ENCODE results near the gene NOP58. TPM values are rescaled to one million over a fixed set of nuclear protein-coding genes. Genes with fewer than 3 reads are reported as not detected.

Gene NOP58
- total and polyA plus RNA-seq, 7 experiments from 2014 or later: 90.8 to 259 (median 107) TPM

GRCh38 chr2:202249521-202250253 lies 15.9 kb upstream of the NOP58 start:
- no peaks in the 10 kb centered on the region for H3K4me1 ChIP-seq (ENCODE audit: control insufficient read depth in 2 of 2, insufficient read depth in 2 of 2, low read length in 2 of 2)
- Mint-ChIP-seq H3K4me3 (no peak overlapping the region), H3K27ac (no peak overlapping the region), H3K4me1 (peaks cover 0 to 7% (median 0%) of the 10 kb centered on the region in 7 donors), H3K27me3 (peaks cover 0 to 10% (median 0%) of the 10 kb centered on the region in 5 donors), H3K9me3 (peaks cover 0 to 1% (median 0%) of the 10 kb centered on the region in 11 donors), H3K36me3 (peaks cover 0 to 2% (median 0%) of the 10 kb centered on the region in 5 donors)
- no peaks in the 10 kb centered on the region for H3K27me3 ChIP-seq (ENCODE audit: control insufficient read depth in 2 of 2, insufficient read depth in 2 of 2, low read length in 2 of 2)
- DNase-seq (no peak), ATAC-seq (no peak)
- H3K27ac ChIP-seq (ENCODE audit: low read depth, low read length): no peak overlapping the region
- no peaks in the 10 kb centered on the region for H3K36me3 ChIP-seq (ENCODE audit: control insufficient read depth in 2 of 3, insufficient read depth in 3 of 3, low read length in 3 of 3)
- H3K9me3 ChIP-seq (ENCODE audit: control insufficient read depth in 2 of 3, low read length in 3 of 3): no peaks in the 10 kb centered on the region
- POLR2A ChIA-PET: interaction anchor here (0.8 kb wide), 1 partner anchor 11 kb away, joined by 3 read pairs; the partner anchor contains the start of gene SUMO1
- CTCF ChIA-PET: no interaction called here
- H3K4me3 ChIP-seq (ENCODE audit: low read length): no peak overlapping the region
- intact Hi-C loops (cut with micrococcal nuclease): no loop called here

- intact Hi-C loops (cut with micrococcal nuclease): no loop called here
- H3K9me3 Mint-ChIP-seq: peaks cover 0 to 1% (median 0%) of the 10 kb centered on the region in 11 donors
- DNase-seq: no peak
- no peak overlapping the region for H3K27ac Mint-ChIP-seq
- POLR2A ChIA-PET: no interaction called here
- H3K36me3 Mint-ChIP-seq: peaks cover 0 to 2% (median 0%) of the 10 kb centered on the region in 5 donors
- ATAC-seq: no peak
- CTCF ChIA-PET: no interaction called here
- H3K27me3 ChIP-seq (ENCODE audit: control insufficient read depth in 2 of 2, insufficient read depth in 2 of 2, low read length in 2 of 2): no peaks in the 10 kb centered on the region
- H3K27ac ChIP-seq (ENCODE audit: low read depth, low read length): no peak overlapping the region
- peaks cover 0 to 10% (median 0%) of the 10 kb centered on the region in 5 donors for H3K27me3 Mint-ChIP-seq
- H3K4me1 Mint-ChIP-seq: peaks cover 0 to 7% (median 0%) of the 10 kb centered on the region in 7 donors
- no peak overlapping the region for H3K4me3 ChIP-seq (ENCODE audit: low read length)
- no peak overlapping the region for H3K4me3 Mint-ChIP-seq
- H3K4me1 ChIP-seq (ENCODE audit: control insufficient read depth in 2 of 2, insufficient read depth in 2 of 2, low read length in 2 of 2): no peaks in the 10 kb centered on the region
- H3K9me3 ChIP-seq (ENCODE audit: control insufficient read depth in 2 of 3, low read length in 3 of 3): no peaks in the 10 kb centered on the region
- H3K36me3 ChIP-seq (ENCODE audit: control insufficient read depth in 2 of 3, insufficient read depth in 3 of 3, low read length in 3 of 3): no peaks in the 10 kb centered on the region
Observed at GRCh38 chr2:202251494-202251893, 14.1 kb upstream of the NOP58 start.

DNA sequence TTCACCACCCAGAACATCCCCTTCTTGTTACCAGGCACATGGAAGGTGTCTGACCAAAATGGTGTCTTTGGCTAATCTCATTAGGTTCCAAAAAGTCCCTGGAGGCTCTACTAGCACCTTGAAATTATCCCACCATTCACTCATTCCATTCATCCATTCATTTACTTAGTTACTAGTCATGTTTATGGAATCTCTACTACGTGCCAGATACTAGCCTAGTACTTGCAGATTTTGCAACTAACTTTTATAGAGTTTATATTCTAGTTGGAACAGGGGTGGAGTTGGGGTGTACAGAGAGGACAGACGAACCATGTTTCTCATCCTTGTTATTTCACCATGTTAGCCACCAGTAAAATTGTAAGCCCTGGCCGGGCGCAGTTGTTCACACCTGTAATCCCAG lies 4.0 kb upstream of the NOP58 start:
- Histone ChIP-seq H3K27ac (ENCODE audit: low read depth, low read length) (no peak overlapping the region), H3K4me1 (ENCODE audit: control insufficient read depth in 2 of 2, insufficient read depth in 2 of 2, low read length in 2 of 2) (peaks cover 0 to 4% of the 10 kb centered on the region in 2 donors), H3K27me3 (ENCODE audit: control insufficient read depth in 2 of 2, insufficient read depth in 2 of 2, low read length in 2 of 2) (no peaks in the 10 kb centered on the region), H3K36me3 (ENCODE audit: control insufficient read depth in 2 of 3, insufficient read depth in 3 of 3, low read length in 3 of 3) (peaks cover 0 to 7% (median 0%) of the 10 kb centered on the region in 3 experiments), H3K9me3 (ENCODE audit: control insufficient read depth in 2 of 3, low read length in 3 of 3) (no peaks in the 10 kb centered on the region), H3K4me3 (ENCODE audit: low read length) (no peak overlapping the region)
- Mint-ChIP-seq H3K27ac (no peak overlapping the region), H3K4me3 (no peak overlapping the region), H3K9me3 (no peaks in the 10 kb centered on the region), H3K27me3 (no peaks in the 10 kb centered on the region), H3K36me3 (no peaks in the 10 kb centered on the region), H3K4me1 (peaks cover 0 to 5% (median 0%) of the 10 kb centered on the region in 7 donors)
- ChIA-PET POLR2A (no interaction called here), CTCF (no interaction called here)
- DNase-seq (no peak), ATAC-seq (no peak)
- intact Hi-C loops (cut with micrococcal nuclease): loop anchor here (10.0 kb wide), 5 partner anchors 807 to 1747 kb away; partner anchors contain the start of genes CASP10 (in 1 of the 2), KCTD18 (in 1 of the 2), SGO2 (in 1 of the 2) and STRADB (in 1 of the 2)

- Histone ChIP-seq H3K27ac (ENCODE audit: low read depth, low read length) (peak overlapping the region; percentile 92), H3K4me1 (ENCODE audit: control insufficient read depth in 2 of 2, insufficient read depth in 2 of 2, low read length in 2 of 2) (peaks cover 20 to 50% of the 10 kb centered on the region in 2 donors), H3K9me3 (ENCODE audit: control insufficient read depth in 2 of 3, low read length in 3 of 3) (no peaks in the 10 kb centered on the region), H3K27me3 (ENCODE audit: control insufficient read depth in 2 of 2, insufficient read depth in 2 of 2, low read length in 2 of 2) (no peaks in the 10 kb centered on the region), H3K4me3 (ENCODE audit: low read length) (peak overlapping the region; percentile 93), H3K36me3 (ENCODE audit: control insufficient read depth in 2 of 3, insufficient read depth in 3 of 3, low read length in 3 of 3) (peaks cover 0 to 7% (median 0%) of the 10 kb centered on the region in 3 experiments)
- DNase-seq (peak in 5 of 9 donors; percentile 10 to 26 (median 18)), ATAC-seq (no peak)
- H3K4me3 Mint-ChIP-seq: no peak overlapping the region
- no peaks in the 10 kb centered on the region for H3K9me3 Mint-ChIP-seq
- ChIA-PET POLR2A (interaction anchor here (0.9 to 1.5 kb wide), 6 partner anchors 12 to 971 kb away, joined by 3 to 6 read pairs (median 3); partner anchors contain the start of genes CYP20A1 and SUMO1), CTCF (no interaction called here)
- peak overlapping the region in 5 of 9 donors; percentile 14 to 90 (median 70) for H3K27ac Mint-ChIP-seq
- intact Hi-C loops (cut with micrococcal nuclease): loop anchor here (1.0 to 10.0 kb wide), 11 partner anchors 11 to 1753 kb away; partner anchors contain the start of genes ALS2 (in 1 of the 2), BZW1 (in 1 of the 2), CASP10 (in 1 of the 2) and CFLAR (in 1 of the 2)
- peaks cover 0 to 6% (median 0%) of the 10 kb centered on the region in 5 donors for H3K36me3 Mint-ChIP-seq
- H3K4me1 Mint-ChIP-seq: peaks cover 13 to 43% (median 30%) of the 10 kb centered on the region in 7 donors
- H3K27me3 Mint-ChIP-seq: no peaks in the 10 kb centered on the region
Observed at GRCh38 chr2:202267495-202267894, 1.9 kb downstream of the NOP58 start.

DNA sequence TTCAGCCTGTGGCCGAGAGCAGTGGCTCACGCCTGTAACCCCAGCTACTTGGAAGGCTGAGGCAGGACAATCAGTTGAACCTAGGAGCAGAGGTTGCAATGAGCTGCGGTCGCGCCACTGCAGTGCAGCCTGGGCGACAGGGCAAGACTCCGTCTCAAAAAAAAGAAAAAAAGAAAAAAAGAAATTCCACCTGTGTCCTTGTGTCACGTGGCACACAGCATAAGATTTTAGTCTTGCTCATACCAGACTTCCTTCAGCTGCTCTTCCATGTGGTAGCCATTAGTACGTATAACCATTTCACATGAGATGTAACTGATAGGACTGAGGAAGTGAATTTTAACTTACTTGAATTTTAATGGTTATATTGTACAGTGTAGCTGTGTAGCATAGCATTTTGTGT lies 4.0 kb downstream of the NOP58 start:
- DNase-seq (no peak), ATAC-seq (no peak)
- peak overlapping the region in 9 of 10 donors; percentile 45 to 75 (median 61) for H3K4me3 Mint-ChIP-seq
- intact Hi-C loops (cut with micrococcal nuclease): loop anchor here (5.0 to 10.0 kb wide), 8 partner anchors 627 to 1755 kb away; partner anchors contain the start of genes BZW1 (in 1 of the 2), CASP10 (in 1 of the 2), CFLAR (in 1 of the 2) and KCTD18 (in 1 of the 2)
- Histone ChIP-seq H3K4me3 (ENCODE audit: low read length) (peak overlapping the region; percentile 3), H3K27ac (ENCODE audit: low read depth, low read length) (peak overlapping the region; percentile 36), H3K27me3 (ENCODE audit: control insufficient read depth in 2 of 2, insufficient read depth in 2 of 2, low read length in 2 of 2) (no peaks in the 10 kb centered on the region), H3K9me3 (ENCODE audit: control insufficient read depth in 2 of 3, low read length in 3 of 3) (no peaks in the 10 kb centered on the region), H3K36me3 (ENCODE audit: control insufficient read depth in 2 of 3, insufficient read depth in 3 of 3, low read length in 3 of 3) (peaks cover 0 to 7% (median 0%) of the 10 kb centered on the region in 3 experiments), H3K4me1 (ENCODE audit: control insufficient read depth in 2 of 2, insufficient read depth in 2 of 2, low read length in 2 of 2) (peaks cover 20 to 56% of the 10 kb centered on the region in 2 donors)
- H3K27me3 Mint-ChIP-seq: no peaks in the 10 kb centered on the region
- ChIA-PET CTCF (no interaction called here), POLR2A (interaction anchor here (2.5 kb wide), 1 partner anchor 10 kb away, joined by 8 read pairs; no protein-coding TSS in a partner anchor)
- peak overlapping the region in 7 of 9 donors; percentile 5 to 85 (median 54) for H3K27ac Mint-ChIP-seq
- H3K36me3 Mint-ChIP-seq: peaks cover 0 to 6% (median 0%) of the 10 kb centered on the region in 5 donors
- peaks cover 13 to 51% (median 36%) of the 10 kb centered on the region in 7 donors for H3K4me1 Mint-ChIP-seq
- no peaks in the 10 kb centered on the region for H3K9me3 Mint-ChIP-seq

DNA sequence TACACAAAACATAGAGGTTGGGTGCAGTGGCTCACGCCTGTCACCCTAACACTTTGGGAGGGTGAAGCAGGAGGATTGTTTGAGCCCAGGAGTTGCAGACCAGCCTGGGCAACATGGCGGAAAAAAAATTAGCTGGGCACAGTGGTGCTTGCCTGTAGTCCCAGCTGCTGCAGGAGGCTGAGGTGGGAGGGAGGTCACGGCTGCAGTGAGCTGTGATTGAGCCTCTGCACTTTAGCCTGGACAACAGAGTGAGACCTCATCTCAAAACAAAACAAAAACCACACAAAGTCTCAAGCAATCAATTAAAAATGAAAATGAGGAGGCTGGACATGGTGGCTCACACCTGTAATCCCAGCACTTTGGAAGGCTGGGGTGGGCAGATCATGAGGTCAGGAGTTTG lies 4.9 kb downstream of the NOP58 start:
- ChIA-PET CTCF (no interaction called here), POLR2A (interaction anchor here (2.5 kb wide), 1 partner anchor 9 kb away, joined by 8 read pairs; no protein-coding TSS in a partner anchor)
- Mint-ChIP-seq H3K36me3 (peaks cover 0 to 6% (median 0%) of the 10 kb centered on the region in 5 donors), H3K4me1 (peaks cover 13 to 55% (median 36%) of the 10 kb centered on the region in 7 donors), H3K27ac (peak overlapping the region in 5 of 9 donors; percentile 61 to 88 (median 80)), H3K9me3 (no peaks in the 10 kb centered on the region), H3K4me3 (peak overlapping the region in 8 of 10 donors; percentile 42 to 68 (median 52)), H3K27me3 (no peaks in the 10 kb centered on the region)
- DNase-seq (no peak), ATAC-seq (no peak)
- H3K27ac ChIP-seq (ENCODE audit: low read depth, low read length): peak overlapping the region; percentile 36
- H3K36me3 ChIP-seq (ENCODE audit: control insufficient read depth in 2 of 3, insufficient read depth in 3 of 3, low read length in 3 of 3): peaks cover 0 to 12% (median 4%) of the 10 kb centered on the region in 3 experiments
- peaks cover 19 to 56% of the 10 kb centered on the region in 2 donors for H3K4me1 ChIP-seq (ENCODE audit: control insufficient read depth in 2 of 2, insufficient read depth in 2 of 2, low read length in 2 of 2)
- H3K4me3 ChIP-seq (ENCODE audit: low read length): peak overlapping the region; percentile 3
- intact Hi-C loops (cut with micrococcal nuclease): no loop called here
- H3K9me3 ChIP-seq (ENCODE audit: control insufficient read depth in 2 of 3, low read length in 3 of 3): no peaks in the 10 kb centered on the region
- H3K27me3 ChIP-seq (ENCODE audit: control insufficient read depth in 2 of 2, insufficient read depth in 2 of 2, low read length in 2 of 2): no peaks in the 10 kb centered on the region
